IMR-90 (cell line): ENCODE measurements around the gene PTPRU. TPM values are rescaled to one million over a fixed set of nuclear protein-coding genes. Genes with fewer than 3 reads are reported as not detected.

Experiments used
- ATAC-seq: fragments of 200-7000 bp; cut with Tn5 transposase; 2 replicates; pipeline ENCODE4 v1.9.1; 2020; ENCODE audit warnings: low read depth, mild to moderate bottlenecking, moderate library complexity
- BruUV-seq: library from RNA; stranded (reverse); fragments of 400-500 nt; replicated peaks from 2 replicates; lab custom pipeline; 2021; lab: Mats Ljungman, UMichigan
- CTCF ChIA-PET: fragments of 300-600 bp; formaldehyde crosslinking; extraction: SDS; loops from one replicate; lab custom pipeline; 2021; ENCODE audit warnings: antibody characterized with exemption; lab: Yijun Ruan, JAX
- POLR2A ChIA-PET: fragments of 300-600 bp; sonication (Branson Sonifier 250); formaldehyde crosslinking; loops from one replicate; lab custom pipeline; 2022; ENCODE audit warnings: antibody characterized with exemption; ENCODE audit not compliant: unreplicated experiment; lab: Charles Lee
- DNase-seq: peaks from one replicate; pipeline ENCODE4 v3.0.0; 2013
- H2AFZ ChIP-seq: replicated peaks from 2 replicates; pipeline ENCODE3; 2013; ENCODE audit warnings: low read length, mild to moderate bottlenecking; ENCODE audit not compliant: poor library complexity
- H2AK5ac ChIP-seq: 2 replicates; pipeline ENCODE4 v1.6.1; 2013; ENCODE audit warnings: low read depth, low read length, inconsistent platforms
- H2AK9ac ChIP-seq: replicated peaks from 2 replicates; pipeline ENCODE3; 2013; ENCODE audit warnings: mild to moderate bottlenecking, low read depth, low read length, moderate library complexity; ENCODE audit not compliant: poor library complexity
- H2BK120ac ChIP-seq: 2 replicates; pipeline ENCODE4 v1.6.1; 2013; ENCODE audit warnings: low read depth, low read length, inconsistent platforms
- H2BK15ac ChIP-seq: 3 replicates; pipeline ENCODE4 v1.6.1; 2013; ENCODE audit warnings: low read depth, low read length, inconsistent platforms
- H2BK20ac ChIP-seq: 2 replicates; pipeline ENCODE4 v1.6.1; 2013; ENCODE audit warnings: low read depth, mild to moderate bottlenecking, inconsistent platforms, low read length, moderate library complexity
- H2BK5ac ChIP-seq: 2 replicates; pipeline ENCODE4 v1.6.1; 2013; ENCODE audit warnings: mild to moderate bottlenecking, low read depth, low read length, inconsistent platforms; ENCODE audit not compliant: poor library complexity, severe bottlenecking
- H3K14ac ChIP-seq: replicated peaks from 2 replicates; pipeline ENCODE4 v1.6.1; 2013; ENCODE audit warnings: low read depth, low read length, inconsistent platforms
- H3K18ac ChIP-seq: 2 replicates; pipeline ENCODE4 v1.6.1; 2013; ENCODE audit warnings: low read depth, low read length, control low read depth
- H3K23ac ChIP-seq: 2 replicates; pipeline ENCODE4 v1.6.1; 2013; ENCODE audit warnings: low read depth, low read length, inconsistent platforms
- H3K27ac ChIP-seq: 2 replicates; pipeline ENCODE4 v1.5.1; 2013; ENCODE audit warnings: mild to moderate bottlenecking, control low read depth, low read length; ENCODE audit not compliant: insufficient read depth
- H3K27me3 ChIP-seq: 2 replicates; pipeline ENCODE4 v1.6.1; 2013; ENCODE audit warnings: low read length; ENCODE audit not compliant: control insufficient read depth, insufficient read depth
- H3K36me3 ChIP-seq: 2 replicates; pipeline ENCODE4 v1.6.1; 2013; ENCODE audit warnings: low read length, mixed read lengths; ENCODE audit not compliant: control insufficient read depth, insufficient read depth
- H3K4ac ChIP-seq: 2 replicates; pipeline ENCODE4 v1.6.1; 2013; ENCODE audit warnings: low read depth, low read length, inconsistent platforms
- H3K4me1 ChIP-seq: 2 replicates; pipeline ENCODE4 v1.6.1; 2013; ENCODE audit warnings: low read length, mixed read lengths; ENCODE audit not compliant: control insufficient read depth, insufficient read depth
- H3K4me2 ChIP-seq: 2 replicates; pipeline ENCODE4 v1.6.1; 2013; ENCODE audit warnings: low read depth, mild to moderate bottlenecking, control low read depth, low read length, moderate library complexity
- H3K4me3 ChIP-seq: 2 replicates; pipeline ENCODE4 v1.5.1; 2013; ENCODE audit warnings: low read depth, mild to moderate bottlenecking, control low read depth, low read length, moderate library complexity; ENCODE audit not compliant: insufficient read depth
- H3K56ac ChIP-seq: 2 replicates; pipeline ENCODE4 v1.6.1; 2013; ENCODE audit warnings: low read length, inconsistent platforms; ENCODE audit not compliant: insufficient read depth; ENCODE audit errors: extremely low read depth
- H3K79me1 ChIP-seq, 2 experiments: 2 replicates each; pipeline ENCODE4 v1.6.1; 2013; ENCODE audit warnings: low read length in 2 of 2, inconsistent platforms in 1 of 2, low read depth in 1 of 2
- H3K9ac ChIP-seq: 2 replicates; pipeline ENCODE4 v1.6.1; 2013; ENCODE audit warnings: low read depth, low read length, control low read depth
- H3K9me1 ChIP-seq: 2 replicates; pipeline ENCODE4 v1.6.1; 2013; ENCODE audit warnings: low read length, inconsistent platforms; ENCODE audit not compliant: insufficient read depth
- H3K9me3 ChIP-seq: 2 replicates; pipeline ENCODE4 v1.6.1; 2013; ENCODE audit warnings: low read length; ENCODE audit not compliant: control insufficient read depth, insufficient read depth
- H4K20me1 ChIP-seq: 2 replicates; pipeline ENCODE4 v1.6.1; 2013; ENCODE audit warnings: low read length, inconsistent platforms; ENCODE audit not compliant: insufficient read depth
- H4K5ac ChIP-seq: 2 replicates; pipeline ENCODE4 v1.6.1; 2013; ENCODE audit warnings: mild to moderate bottlenecking, low read depth, low read length, control low read depth
- H4K8ac ChIP-seq, 2 experiments: 2 replicates each; pipeline ENCODE4 v1.6.1; 2013; ENCODE audit warnings: low read depth in 2 of 2, low read length in 2 of 2, control low read depth in 1 of 2, inconsistent platforms in 1 of 2
- H4K91ac ChIP-seq: 2 replicates; pipeline ENCODE4 v1.6.1; 2013; ENCODE audit warnings: low read depth, low read length, inconsistent platforms; ENCODE audit not compliant: insufficient read depth
- MAZ ChIP-seq: IDR thresholded peaks from 2 replicates; pipeline ENCODE4 v1.6.1; 2012; ENCODE audit warnings: low read depth, mild to moderate bottlenecking, low read length, improper control_type of control experiment, moderate library complexity, borderline replicate concordance
- RAD21 ChIP-seq: IDR thresholded peaks from 2 replicates; pipeline ENCODE4 v1.6.1; 2012; ENCODE audit warnings: low read length, improper control_type of control experiment
- WGBS, 2 experiments: methylation state at CpG; one replicate each; pipeline versions ENCODE4 v1.1.5 to v1.1.7; 2013; ENCODE audit warnings: missing lambda C conversion rate in 2 of 2; ENCODE audit not compliant: insufficient read length in 1 of 2; ENCODE audit errors: extremely low coverage in 2 of 2; 5-methylcytosine and 5-hydroxymethylcytosine counted together
- dilution Hi-C: fragments of 300-500 bp; cut with HindIII; formaldehyde crosslinking; loops from one replicate; pipeline ENCODE4 v1.14.3; 2018; ENCODE audit warnings: low sequenced_read_pairs; ENCODE audit not compliant: unreplicated experiment
- in situ Hi-C: fragments of 300-500 bp; cut with MboI; formaldehyde crosslinking; loops from 3 replicates; pipeline ENCODE4 v1.14.3; 2019; ENCODE audit warnings: low sequenced_read_pairs, inconsistent platforms, mixed read lengths
- intact Hi-C: fragments of 100-400 bp; cut with micrococcal nuclease; formaldehyde crosslinking; loops from 2 replicates; pipeline ENCODE4 v1.10.0; 2022
- polyA plus RNA-seq, 3 experiments: library from polyadenylated mRNA; depleted of rRNA; stranded (reverse); fragments of >200 nt; gene quantifications; 2 replicates each; pipeline ENCODE4 v1.2.3, GENCODE V29; 2012; ENCODE audit warnings: low replicate concordance in 1 of 3
- total RNA-seq: library from RNA; depleted of rRNA; stranded (reverse); fragments of >200 nt; gene quantifications from 2 replicates; pipeline ENCODE4 v1.2.3, GENCODE V29; 2012
- TF ChIP-seq, protein P1 (sequence below): conservative IDR thresholded peaks from 2 replicates; pipeline ENCODE4 v1.5.1; 2012; ENCODE audit warnings: mild to moderate bottlenecking, low read depth, low read length, improper control_type of control experiment

Gene PTPRU
- total and polyA plus RNA-seq, 2 of the 4 experiments (the other 2 are of a cell fraction), result 7.0 to 10.7 TPM

- ATAC-seq, result 0 out of 2 replicates have a peak, but pooled peaks have one; percentile 24
Observed at GRCh38 chr1:29332204-29332603, 95.9 kb downstream of the PTPRU start.

More at GRCh38 chr1:29332204-29332603, 95.9 kb downstream of the PTPRU start:
- CTCF ChIA-PET, result interaction anchor here (1.0 to 1.9 kb wide), 2 partner anchors 9 to 12 kb away, joined by 3 to 7 read pairs; no protein-coding TSS in a partner anchor
- no peak overlapping the region for H3K14ac ChIP-seq
- H3K56ac ChIP-seq, result no peak overlapping the region
- no peak overlapping the region for H3K18ac ChIP-seq
- H3K4me3 ChIP-seq, result no peak overlapping the region
- no peak overlapping the region for H4K91ac ChIP-seq
- no peaks in the 10 kb centered on the region for H4K20me1 ChIP-seq
- H3K9me3 ChIP-seq, result no peaks in the 10 kb centered on the region
- no peak overlapping the region for H3K27ac ChIP-seq
- H4K8ac ChIP-seq, result no peak overlapping the region
- no peak overlapping the region for H2AFZ ChIP-seq
- no peak overlapping the region for H2BK20ac ChIP-seq
- dilution Hi-C loops (no loop called here), intact Hi-C loops (no loop called here), in situ Hi-C loops (no loop called here)
- POLR2A ChIA-PET, result no interaction called here
- no peak overlapping the region for H3K4ac ChIP-seq
- no peak overlapping the region for H4K5ac ChIP-seq
- H2AK9ac ChIP-seq, result no peak overlapping the region
- no peak overlapping the region for H3K23ac ChIP-seq
- H3K79me1 ChIP-seq, result no peaks in the 10 kb centered on the region
- no peak overlapping the region for H2BK120ac ChIP-seq
- TF ChIP-seq, protein P1, sequence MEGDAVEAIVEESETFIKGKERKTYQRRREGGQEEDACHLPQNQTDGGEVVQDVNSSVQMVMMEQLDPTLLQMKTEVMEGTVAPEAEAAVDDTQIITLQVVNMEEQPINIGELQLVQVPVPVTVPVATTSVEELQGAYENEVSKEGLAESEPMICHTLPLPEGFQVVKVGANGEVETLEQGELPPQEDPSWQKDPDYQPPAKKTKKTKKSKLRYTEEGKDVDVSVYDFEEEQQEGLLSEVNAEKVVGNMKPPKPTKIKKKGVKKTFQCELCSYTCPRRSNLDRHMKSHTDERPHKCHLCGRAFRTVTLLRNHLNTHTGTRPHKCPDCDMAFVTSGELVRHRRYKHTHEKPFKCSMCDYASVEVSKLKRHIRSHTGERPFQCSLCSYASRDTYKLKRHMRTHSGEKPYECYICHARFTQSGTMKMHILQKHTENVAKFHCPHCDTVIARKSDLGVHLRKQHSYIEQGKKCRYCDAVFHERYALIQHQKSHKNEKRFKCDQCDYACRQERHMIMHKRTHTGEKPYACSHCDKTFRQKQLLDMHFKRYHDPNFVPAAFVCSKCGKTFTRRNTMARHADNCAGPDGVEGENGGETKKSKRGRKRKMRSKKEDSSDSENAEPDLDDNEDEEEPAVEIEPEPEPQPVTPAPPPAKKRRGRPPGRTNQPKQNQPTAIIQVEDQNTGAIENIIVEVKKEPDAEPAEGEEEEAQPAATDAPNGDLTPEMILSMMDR, result peak; percentile 41
- peak; percentile 38; the same call in 1 of the 2 replicates for TF ChIP-seq RAD21
- no peak for TF ChIP-seq MAZ
- H3K36me3 ChIP-seq, result no peaks in the 10 kb centered on the region
- H2AK5ac ChIP-seq, result no peak overlapping the region
- H3K9me1 ChIP-seq, result no peaks in the 10 kb centered on the region
- no peaks in the 10 kb centered on the region for H3K4me1 ChIP-seq
- no peak overlapping the region for H3K4me2 ChIP-seq
- no TSS peak for BruUV-seq
- no peak overlapping the region for H3K9ac ChIP-seq
- H2BK15ac ChIP-seq, result no peak overlapping the region
- DNase-seq, result peak; percentile 21
- peaks cover 11% of the 10 kb centered on the region for H3K27me3 ChIP-seq
- 10% methylated on average over 2 of the region's 6 CpGs; no CpG with 5 or more reads in 1 of the 2 experiments for WGBS, 2 experiments
- H2BK5ac ChIP-seq, result no peak overlapping the region
